ENCODE measurements around the gene SYNGR1.
"Not testable (repeated sequence)": the region's sequence is repeated elsewhere in the genome, so short reads cannot be mapped to it uniquely, and the experiment has no call there.

SYNGR1 gene

GRCh38 chr22:39411828-39412365 lies 62.1 kb downstream of the SYNGR1 start:
- not testable (repeated sequence) for DNase-seq

GRCh38 chr22:39413204-39413603 lies 63.4 kb downstream of the SYNGR1 start:
- not testable (repeated sequence) for DNase-seq

GRCh38 chr22:39414377-39414776 lies 64.6 kb downstream of the SYNGR1 start:
- DNase-seq: no peak

GRCh38 chr22:39414886-39415285 lies 65.1 kb downstream of the SYNGR1 start:
- no peak for DNase-seq

- DNase-seq: no peak
Measured at GRCh38 chr22:39415506-39415905, 65.7 kb downstream of the SYNGR1 start.

- DNase-seq: no peak
Measured at GRCh38 chr22:39416319-39416718, 66.5 kb downstream of the SYNGR1 start.

GRCh38 chr22:39417641-39418040 lies 67.8 kb downstream of the SYNGR1 start:
- DNase-seq: no peak

GRCh38 chr22:39418696-39419095 lies 68.9 kb downstream of the SYNGR1 start:
- no peak for DNase-seq

- DNase-seq: no peak
Measured at GRCh38 chr22:39419096-39419495, 69.3 kb downstream of the SYNGR1 start.

GRCh38 chr22:39419911-39420310 lies 70.1 kb downstream of the SYNGR1 start:
- no peak for DNase-seq

GRCh38 chr22:39421691-39422090 lies 71.9 kb downstream of the SYNGR1 start:
- no peak for DNase-seq

GRCh38 chr22:39422101-39422500 lies 72.3 kb downstream of the SYNGR1 start:
- DNase-seq: no peak

- no peak for DNase-seq
Measured at GRCh38 chr22:39422721-39423120, 72.9 kb downstream of the SYNGR1 start.

GRCh38 chr22:39423976-39424375 lies 74.2 kb downstream of the SYNGR1 start:
- no peak for DNase-seq

- no peak for DNase-seq
Measured at GRCh38 chr22:39426380-39427043, 76.7 kb downstream of the SYNGR1 start.

- DNase-seq: no peak
Measured at GRCh38 chr22:39427751-39428596, 78.2 kb downstream of the SYNGR1 start.

GRCh38 chr22:39428597-39429071 lies 78.8 kb downstream of the SYNGR1 start:
- DNase-seq: no peak

GRCh38 chr22:39429186-39429585 lies 79.4 kb downstream of the SYNGR1 start:
- no peak for DNase-seq

GRCh38 chr22:39429916-39430575 lies 80.3 kb downstream of the SYNGR1 start:
- no peak for DNase-seq

GRCh38 chr22:39430576-39431150 lies 80.9 kb downstream of the SYNGR1 start:
- no peak for DNase-seq

- no peak for DNase-seq
Measured at GRCh38 chr22:39431216-39431801, 81.5 kb downstream of the SYNGR1 start.

GRCh38 chr22:39431821-39432251 lies 82.0 kb downstream of the SYNGR1 start:
- DNase-seq: no peak

Measured in activated T-cell treated with anti-CD3 and anti-CD28 coated beads, Interleukin-2, amount 50 U/mL, for 1 hour (primary cell).